WTC11 (cell line): ENCODE results near the gene COQ7. TPM values are rescaled to one million over a fixed set of nuclear protein-coding genes. Genes with fewer than 3 reads are reported as not detected.

ENCODE experiments used
- ATAC-seq: fragments of 200-7000 bp; cut with Tn5 transposase; 2 replicates; pipeline ENCODE4 v1.10.0; 2021; ENCODE audit warnings: mild to moderate bottlenecking, moderate library complexity
- Bru-seq: library from RNA; stranded (reverse); fragments of 400-500 nt; gene quantifications from one replicate; lab custom pipeline; 2021; lab: Mats Ljungman, UMichigan
- CTCF ChIA-PET: fragments of 300-600 bp; sonication (Branson Sonifier 250); formaldehyde crosslinking; loops from one replicate; lab custom pipeline; 2021; ENCODE audit warnings: antibody characterized with exemption; lab: Charles Lee
- POLR2A ChIA-PET: fragments of 350-600 bp; sonication (Branson Sonifier 250); formaldehyde crosslinking; loops from one replicate; lab custom pipeline; 2021; ENCODE audit warnings: antibody characterized with exemption; lab: Charles Lee
- DNase-seq: peaks from one replicate; pipeline ENCODE4 v3.0.0; 2021; ENCODE audit warnings: low spot score
- H3K27ac Mint-ChIP-seq: 2 replicates; pipeline ENCODE4 v1.8.0; 2021; ENCODE audit warnings: mixed read lengths
- H3K27me3 Mint-ChIP-seq: 2 replicates; pipeline ENCODE4 v1.8.0; 2021; ENCODE audit warnings: low read depth, mild to moderate bottlenecking, moderate library complexity, mixed read lengths
- H3K36me3 Mint-ChIP-seq: 2 replicates; pipeline ENCODE4 v1.8.0; 2021; ENCODE audit warnings: mixed read lengths
- H3K4me1 Mint-ChIP-seq: 2 replicates; pipeline ENCODE4 v1.8.0; 2022; ENCODE audit warnings: mixed read lengths
- H3K4me3 Mint-ChIP-seq: 2 replicates; pipeline ENCODE4 v1.8.0; 2021; ENCODE audit warnings: mild to moderate bottlenecking, moderate library complexity, mixed read lengths
- H3K9me3 Mint-ChIP-seq: 2 replicates; pipeline ENCODE4 v1.8.0; 2021; ENCODE audit warnings: mixed read lengths
- CREB1 ChIP-seq: sonication (generic); formaldehyde crosslinking; IDR thresholded peaks from 2 replicates; pipeline ENCODE4 v1.8.0; 2023; ENCODE audit warnings: mild to moderate bottlenecking, missing genetic modification reagents
- CREM ChIP-seq: sonication (generic); formaldehyde crosslinking; IDR thresholded peaks from 2 replicates; pipeline ENCODE4 v1.8.1; 2022; ENCODE audit warnings: mild to moderate bottlenecking, missing genetic modification reagents, moderate library complexity
- FOXK1 ChIP-seq: sonication (generic); formaldehyde crosslinking; IDR thresholded peaks from 2 replicates; pipeline ENCODE4 v1.8.0; 2022; ENCODE audit warnings: mild to moderate bottlenecking, moderate library complexity, missing genetic modification reagents
- GABPB1 ChIP-seq: sonication (generic); formaldehyde crosslinking; IDR thresholded peaks from 2 replicates; pipeline ENCODE4 v1.8.1; 2023; ENCODE audit warnings: mild to moderate bottlenecking, missing genetic modification reagents
- IRF2 ChIP-seq: sonication (generic); formaldehyde crosslinking; IDR thresholded peaks from 2 replicates; pipeline ENCODE4 v1.8.0; 2022; ENCODE audit warnings: low read depth, missing genetic modification reagents, borderline replicate concordance
- MAX ChIP-seq: sonication (generic); formaldehyde crosslinking; IDR thresholded peaks from 2 replicates; pipeline ENCODE4 v1.8.0; 2022; ENCODE audit warnings: mild to moderate bottlenecking, missing genetic modification reagents
- MYBL2 ChIP-seq: sonication (generic); formaldehyde crosslinking; IDR thresholded peaks from 2 replicates; pipeline ENCODE4 v1.8.1; 2023; ENCODE audit warnings: mild to moderate bottlenecking, moderate library complexity, missing genetic modification reagents
- NFE2L1 ChIP-seq: sonication (generic); formaldehyde crosslinking; IDR thresholded peaks from 2 replicates; pipeline ENCODE4 v1.8.1; 2023; ENCODE audit warnings: missing genetic modification reagents
- NFYB ChIP-seq: sonication (generic); formaldehyde crosslinking; conservative IDR thresholded peaks from 2 replicates; pipeline ENCODE4 v1.8.0; 2022; ENCODE audit warnings: low read depth, missing genetic modification reagents
- OVOL2 ChIP-seq: fragments of 250-450 bp; sonication (Bioruptor Pico); IDR thresholded peaks from 2 replicates; pipeline ENCODE4 v1.9.0; 2021; ENCODE audit warnings: mild to moderate bottlenecking, borderline replicate concordance
- RORB ChIP-seq: fragments of 250-450 bp; sonication (Bioruptor Pico); IDR thresholded peaks from 2 replicates; pipeline ENCODE4 v1.9.0; 2021; ENCODE audit warnings: mild to moderate bottlenecking
- SP1 ChIP-seq: sonication (generic); formaldehyde crosslinking; conservative IDR thresholded peaks from 2 replicates; pipeline ENCODE4 v1.8.1; 2022; ENCODE audit warnings: missing genetic modification reagents
- ZBTB21 ChIP-seq: sonication (generic); formaldehyde crosslinking; IDR thresholded peaks from 2 replicates; pipeline ENCODE4 v1.8.1; 2023; ENCODE audit warnings: mild to moderate bottlenecking, missing genetic modification reagents, borderline replicate concordance
- ZNF317 ChIP-seq: sonication (generic); formaldehyde crosslinking; IDR thresholded peaks from 2 replicates; pipeline ENCODE4 v1.8.1; 2023; ENCODE audit warnings: low read depth, mild to moderate bottlenecking, moderate library complexity, missing genetic modification reagents, borderline replicate concordance
- ZNF416 ChIP-seq: fragments of 250-450 bp; sonication (Bioruptor Pico); IDR thresholded peaks from 2 replicates; pipeline ENCODE4 v1.9.0; 2021; ENCODE audit warnings: mild to moderate bottlenecking, inconsistent platforms
- ZSCAN18 ChIP-seq: fragments of 250-450 bp; sonication (Bioruptor Pico); IDR thresholded peaks from 2 replicates; pipeline ENCODE4 v2.1.2; 2022; ENCODE audit warnings: mild to moderate bottlenecking, moderate library complexity
- long read RNA-seq, 3 experiments: library from RNA in 1 of 3; library from capped mRNA in 1 of 3; library from polyadenylated mRNA in 1 of 3; unstranded in 2 of 3; stranded (forward) in 1 of 3; transcript quantifications; one replicate each; pipeline ENCODE4 v2.0.0, GENCODE V29; 2021
- total RNA-seq: library from RNA; stranded (reverse); gene quantifications from 3 replicates; pipeline ENCODE4 v1.2.3, GENCODE V29; 2021
- TF ChIP-seq, protein P1 (sequence below): sonication (generic); formaldehyde crosslinking; IDR thresholded peaks from 2 replicates; pipeline ENCODE4 v1.8.0; 2022; ENCODE audit warnings: mild to moderate bottlenecking, missing genetic modification reagents
- TF ChIP-seq, protein P2 (sequence below): sonication (generic); formaldehyde crosslinking; IDR thresholded peaks from 2 replicates; pipeline ENCODE4 v1.8.1; 2023; ENCODE audit warnings: mild to moderate bottlenecking, missing genetic modification reagents
- TF ChIP-seq, protein P3 (sequence below): sonication (generic); formaldehyde crosslinking; IDR thresholded peaks from 2 replicates; pipeline ENCODE4 v1.8.1; 2022; ENCODE audit warnings: mild to moderate bottlenecking, missing genetic modification reagents, moderate library complexity, borderline replicate concordance
- TF ChIP-seq, protein P4 (sequence below): sonication (generic); formaldehyde crosslinking; IDR thresholded peaks from 2 replicates; pipeline ENCODE4 v1.8.1; 2023; ENCODE audit warnings: mild to moderate bottlenecking, missing genetic modification reagents, moderate library complexity
- TF ChIP-seq, protein P5 (sequence below): sonication (generic); formaldehyde crosslinking; IDR thresholded peaks from 2 replicates; pipeline ENCODE4 v1.8.1; 2022; ENCODE audit warnings: missing genetic modification reagents, borderline replicate concordance
- TF ChIP-seq, protein P6 (sequence below): sonication (generic); formaldehyde crosslinking; conservative IDR thresholded peaks from 2 replicates; pipeline ENCODE4 v1.8.1; 2022; ENCODE audit warnings: mild to moderate bottlenecking, missing genetic modification reagents

The COQ7 gene
- total RNA-seq: 20.7 to 27.4 TPM (median 22.4 TPM) in 3 replicates
- Bru-seq, nascent RNA: percentile 70 among the genes with signal in this experiment
- long read RNA-seq, experiment 1, transcript COQ7-209 (6 exons, 2,575 nt): minor isoform, 6 of 35 reads
- long read RNA-seq, experiment 1, transcript COQ7-201 (6 exons, 2,657 nt): major isoform, 19 of 35 reads
- long read RNA-seq, experiment 1, partial matches to known transcripts: 5 of 35 reads
- long read RNA-seq, experiment 1, other reads (novel, unspliced or antisense): 4 of 35 reads
- long read RNA-seq, experiment 2, transcript COQ7-201 (6 exons, 2,657 nt): major isoform, 10 of 15 reads
- long read RNA-seq, experiment 2, partial matches to known transcripts: 4 of 15 reads
- long read RNA-seq, experiment 2, other reads (novel, unspliced or antisense): 1 of 15 reads
- long read RNA-seq, experiment 3, partial matches to known transcripts: 0 of 4 reads
- long read RNA-seq, experiment 3, other reads (novel, unspliced or antisense): 3 of 4 reads

DNA sequence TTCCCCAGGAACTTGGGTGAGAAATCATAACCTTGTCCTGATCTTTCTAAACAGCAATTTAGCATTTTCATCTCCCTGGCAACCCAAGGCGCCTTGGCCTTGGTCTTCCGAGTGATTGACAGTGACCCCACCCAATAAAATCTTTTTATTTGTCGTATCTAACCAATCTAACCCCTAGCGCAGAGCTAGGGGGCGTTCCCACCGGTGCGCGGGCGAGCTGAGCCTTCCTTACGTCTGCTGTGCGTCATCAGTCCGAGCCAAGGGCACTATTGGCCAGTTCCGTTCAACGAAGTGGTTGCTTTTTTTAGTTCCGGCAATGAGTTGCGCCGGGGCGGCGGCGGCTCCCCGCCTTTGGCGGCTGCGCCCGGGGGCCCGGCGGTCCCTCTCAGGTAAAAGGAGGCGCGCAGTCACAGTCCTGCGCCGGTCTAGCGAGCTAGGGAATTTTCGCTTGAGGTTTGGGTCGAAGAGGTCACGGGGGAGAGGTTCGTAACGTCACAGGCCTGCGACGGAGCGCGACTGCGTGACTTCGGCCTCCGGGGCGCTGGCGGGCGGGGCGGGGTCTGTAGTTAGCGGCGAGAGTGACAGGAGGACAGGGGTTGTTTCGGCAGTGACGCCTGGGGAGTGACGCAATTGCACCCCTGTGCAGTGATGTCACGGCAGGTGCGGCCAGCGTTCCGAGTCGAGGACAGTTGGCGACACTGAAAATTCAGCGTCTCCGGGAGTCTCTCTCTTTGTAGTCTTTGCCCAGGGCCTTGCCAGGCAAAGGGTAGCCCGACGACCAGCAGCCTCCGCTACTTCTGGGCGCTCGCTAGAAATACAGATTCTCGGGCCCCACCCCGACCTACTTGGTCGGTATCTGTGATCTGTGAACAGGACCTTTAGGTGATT, at the start of gene COQ7:
COQ7 (plus strand) TSS at position 266 of the 888 bp plus-strand sequence; CDS start at position 317, 51 bp downstream.
- peaks cover 2% of the 10 kb centered on the region; the same call in 1 of the 2 replicates for H3K27me3 Mint-ChIP-seq
- TF ChIP-seq, protein P1, sequence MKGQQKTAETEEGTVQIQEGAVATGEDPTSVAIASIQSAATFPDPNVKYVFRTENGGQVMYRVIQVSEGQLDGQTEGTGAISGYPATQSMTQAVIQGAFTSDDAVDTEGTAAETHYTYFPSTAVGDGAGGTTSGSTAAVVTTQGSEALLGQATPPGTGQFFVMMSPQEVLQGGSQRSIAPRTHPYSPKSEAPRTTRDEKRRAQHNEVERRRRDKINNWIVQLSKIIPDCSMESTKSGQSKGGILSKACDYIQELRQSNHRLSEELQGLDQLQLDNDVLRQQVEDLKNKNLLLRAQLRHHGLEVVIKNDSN: peak; percentile 81
- TF ChIP-seq, protein P2, sequence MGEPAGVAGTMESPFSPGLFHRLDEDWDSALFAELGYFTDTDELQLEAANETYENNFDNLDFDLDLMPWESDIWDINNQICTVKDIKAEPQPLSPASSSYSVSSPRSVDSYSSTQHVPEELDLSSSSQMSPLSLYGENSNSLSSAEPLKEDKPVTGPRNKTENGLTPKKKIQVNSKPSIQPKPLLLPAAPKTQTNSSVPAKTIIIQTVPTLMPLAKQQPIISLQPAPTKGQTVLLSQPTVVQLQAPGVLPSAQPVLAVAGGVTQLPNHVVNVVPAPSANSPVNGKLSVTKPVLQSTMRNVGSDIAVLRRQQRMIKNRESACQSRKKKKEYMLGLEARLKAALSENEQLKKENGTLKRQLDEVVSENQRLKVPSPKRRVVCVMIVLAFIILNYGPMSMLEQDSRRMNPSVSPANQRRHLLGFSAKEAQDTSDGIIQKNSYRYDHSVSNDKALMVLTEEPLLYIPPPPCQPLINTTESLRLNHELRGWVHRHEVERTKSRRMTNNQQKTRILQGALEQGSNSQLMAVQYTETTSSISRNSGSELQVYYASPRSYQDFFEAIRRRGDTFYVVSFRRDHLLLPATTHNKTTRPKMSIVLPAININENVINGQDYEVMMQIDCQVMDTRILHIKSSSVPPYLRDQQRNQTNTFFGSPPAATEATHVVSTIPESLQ: no peak
- no peak; the same call in 1 of the 2 replicates for TF ChIP-seq ZNF416 (CRISPR knock-in tag)
- TF ChIP-seq RORB: no peak
- TF ChIP-seq, protein P3, sequence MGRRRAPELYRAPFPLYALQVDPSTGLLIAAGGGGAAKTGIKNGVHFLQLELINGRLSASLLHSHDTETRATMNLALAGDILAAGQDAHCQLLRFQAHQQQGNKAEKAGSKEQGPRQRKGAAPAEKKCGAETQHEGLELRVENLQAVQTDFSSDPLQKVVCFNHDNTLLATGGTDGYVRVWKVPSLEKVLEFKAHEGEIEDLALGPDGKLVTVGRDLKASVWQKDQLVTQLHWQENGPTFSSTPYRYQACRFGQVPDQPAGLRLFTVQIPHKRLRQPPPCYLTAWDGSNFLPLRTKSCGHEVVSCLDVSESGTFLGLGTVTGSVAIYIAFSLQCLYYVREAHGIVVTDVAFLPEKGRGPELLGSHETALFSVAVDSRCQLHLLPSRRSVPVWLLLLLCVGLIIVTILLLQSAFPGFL (CRISPR knock-in tag): no peak
- TF ChIP-seq ZBTB21 (CRISPR knock-in tag): peak; percentile 99
- TF ChIP-seq MYBL2 (CRISPR knock-in tag): peak; percentile 57; the same call in 1 of the 2 replicates
- TF ChIP-seq, protein P4, sequence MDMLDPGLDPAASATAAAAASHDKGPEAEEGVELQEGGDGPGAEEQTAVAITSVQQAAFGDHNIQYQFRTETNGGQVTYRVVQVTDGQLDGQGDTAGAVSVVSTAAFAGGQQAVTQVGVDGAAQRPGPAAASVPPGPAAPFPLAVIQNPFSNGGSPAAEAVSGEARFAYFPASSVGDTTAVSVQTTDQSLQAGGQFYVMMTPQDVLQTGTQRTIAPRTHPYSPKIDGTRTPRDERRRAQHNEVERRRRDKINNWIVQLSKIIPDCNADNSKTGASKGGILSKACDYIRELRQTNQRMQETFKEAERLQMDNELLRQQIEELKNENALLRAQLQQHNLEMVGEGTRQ (CRISPR knock-in tag): peak; percentile 86
- TF ChIP-seq OVOL2: no peak
- TF ChIP-seq FOXK1 (CRISPR knock-in tag): peak; percentile 85
- TF ChIP-seq SP1 (CRISPR knock-in tag): peak; percentile 86
- TF ChIP-seq CREM (CRISPR knock-in tag): peak; percentile 96
- no peak for TF ChIP-seq IRF2
- no peak for TF ChIP-seq ZSCAN18 (CRISPR knock-in tag)
- TF ChIP-seq NFYB: peak; percentile 81
- TF ChIP-seq MAX: peak; percentile 61; the same call in 1 of the 2 replicates
- TF ChIP-seq, protein P5, sequence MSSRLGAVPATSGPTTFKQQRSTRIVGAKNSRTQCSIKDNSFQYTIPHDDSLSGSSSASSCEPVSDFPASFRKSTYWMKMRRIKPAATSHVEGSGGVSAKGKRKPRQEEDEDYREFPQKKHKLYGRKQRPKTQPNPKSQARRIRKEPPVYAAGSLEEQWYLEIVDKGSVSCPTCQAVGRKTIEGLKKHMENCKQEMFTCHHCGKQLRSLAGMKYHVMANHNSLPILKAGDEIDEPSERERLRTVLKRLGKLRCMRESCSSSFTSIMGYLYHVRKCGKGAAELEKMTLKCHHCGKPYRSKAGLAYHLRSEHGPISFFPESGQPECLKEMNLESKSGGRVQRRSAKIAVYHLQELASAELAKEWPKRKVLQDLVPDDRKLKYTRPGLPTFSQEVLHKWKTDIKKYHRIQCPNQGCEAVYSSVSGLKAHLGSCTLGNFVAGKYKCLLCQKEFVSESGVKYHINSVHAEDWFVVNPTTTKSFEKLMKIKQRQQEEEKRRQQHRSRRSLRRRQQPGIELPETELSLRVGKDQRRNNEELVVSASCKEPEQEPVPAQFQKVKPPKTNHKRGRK (CRISPR knock-in tag): no peak
- TF ChIP-seq ZNF317: no peak
- TF ChIP-seq, protein P6, sequence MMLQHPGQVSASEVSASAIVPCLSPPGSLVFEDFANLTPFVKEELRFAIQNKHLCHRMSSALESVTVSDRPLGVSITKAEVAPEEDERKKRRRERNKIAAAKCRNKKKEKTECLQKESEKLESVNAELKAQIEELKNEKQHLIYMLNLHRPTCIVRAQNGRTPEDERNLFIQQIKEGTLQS (CRISPR knock-in tag): peak; percentile 88
- TF ChIP-seq GABPB1 (CRISPR knock-in tag): peak; percentile 96
- TF ChIP-seq NFE2L1 (CRISPR knock-in tag): 0 out of 2 replicates have a peak, but pooled peaks have one; percentile 47
- TF ChIP-seq CREB1 (CRISPR knock-in tag): 0 out of 2 replicates have a peak, but pooled peaks have one; percentile 65
- H3K36me3 Mint-ChIP-seq: no peaks in the 10 kb centered on the region; the same call in 1 of the 2 replicates
- peak; percentile 97 for ATAC-seq
- CTCF ChIA-PET: interaction anchor here (0.5 to 2.6 kb wide), 6 partner anchors 18 to 349 kb away, joined by 3 to 27 read pairs (median 4); partner anchors contain the start of gene TMC7
- peak within 1 kb of the TSS; percentile 95 for H3K27ac Mint-ChIP-seq
- peak within 1 kb of the TSS; percentile 91 for H3K4me3 Mint-ChIP-seq
- POLR2A ChIA-PET: interaction anchor here (1.0 kb wide), 2 partner anchors 203 to 266 kb away, joined by 4 to 6 read pairs; partner anchors contain the start of gene ARL6IP1
- 0 out of 2 replicates have a peak, but pooled peaks cover 3% of the 10 kb centered on the region for H3K4me1 Mint-ChIP-seq
- peak; percentile 97 for DNase-seq
- no peaks in the 10 kb centered on the region for H3K9me3 Mint-ChIP-seq
